ENCODE results near the gene DHX35. TPM values are rescaled to one million over a fixed set of nuclear protein-coding genes. Genes with fewer than 3 reads are reported as not detected.

DHX35 gene
- total and polyA plus RNA-seq, 2 of the 13 experiments (the other 11 are each of a cell fraction or from before 2014, with no cell fraction given) = 25.8 to 28.7 TPM

DNA sequence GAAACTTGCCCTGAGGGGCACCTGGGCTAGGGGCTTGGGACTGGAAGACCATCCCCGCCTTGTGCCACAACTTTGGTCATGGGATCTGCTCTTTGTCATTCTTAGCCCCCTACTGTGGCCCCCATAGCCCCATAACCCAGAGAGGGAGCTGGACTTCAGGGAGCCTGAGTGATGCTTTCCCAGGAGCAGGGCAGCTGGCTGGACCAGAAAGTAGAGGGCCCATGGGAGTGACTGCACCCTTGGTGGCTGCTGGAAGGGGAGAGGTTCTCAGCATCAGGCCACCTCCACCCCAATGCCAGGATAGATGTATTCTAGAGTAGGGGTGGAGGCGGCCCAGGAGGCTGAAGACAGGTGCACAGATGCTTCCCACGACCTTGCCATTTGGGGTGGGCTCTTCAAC is 41.7 kb upstream of the DHX35 start (continued):
- TF ChIP-seq, protein P1, sequence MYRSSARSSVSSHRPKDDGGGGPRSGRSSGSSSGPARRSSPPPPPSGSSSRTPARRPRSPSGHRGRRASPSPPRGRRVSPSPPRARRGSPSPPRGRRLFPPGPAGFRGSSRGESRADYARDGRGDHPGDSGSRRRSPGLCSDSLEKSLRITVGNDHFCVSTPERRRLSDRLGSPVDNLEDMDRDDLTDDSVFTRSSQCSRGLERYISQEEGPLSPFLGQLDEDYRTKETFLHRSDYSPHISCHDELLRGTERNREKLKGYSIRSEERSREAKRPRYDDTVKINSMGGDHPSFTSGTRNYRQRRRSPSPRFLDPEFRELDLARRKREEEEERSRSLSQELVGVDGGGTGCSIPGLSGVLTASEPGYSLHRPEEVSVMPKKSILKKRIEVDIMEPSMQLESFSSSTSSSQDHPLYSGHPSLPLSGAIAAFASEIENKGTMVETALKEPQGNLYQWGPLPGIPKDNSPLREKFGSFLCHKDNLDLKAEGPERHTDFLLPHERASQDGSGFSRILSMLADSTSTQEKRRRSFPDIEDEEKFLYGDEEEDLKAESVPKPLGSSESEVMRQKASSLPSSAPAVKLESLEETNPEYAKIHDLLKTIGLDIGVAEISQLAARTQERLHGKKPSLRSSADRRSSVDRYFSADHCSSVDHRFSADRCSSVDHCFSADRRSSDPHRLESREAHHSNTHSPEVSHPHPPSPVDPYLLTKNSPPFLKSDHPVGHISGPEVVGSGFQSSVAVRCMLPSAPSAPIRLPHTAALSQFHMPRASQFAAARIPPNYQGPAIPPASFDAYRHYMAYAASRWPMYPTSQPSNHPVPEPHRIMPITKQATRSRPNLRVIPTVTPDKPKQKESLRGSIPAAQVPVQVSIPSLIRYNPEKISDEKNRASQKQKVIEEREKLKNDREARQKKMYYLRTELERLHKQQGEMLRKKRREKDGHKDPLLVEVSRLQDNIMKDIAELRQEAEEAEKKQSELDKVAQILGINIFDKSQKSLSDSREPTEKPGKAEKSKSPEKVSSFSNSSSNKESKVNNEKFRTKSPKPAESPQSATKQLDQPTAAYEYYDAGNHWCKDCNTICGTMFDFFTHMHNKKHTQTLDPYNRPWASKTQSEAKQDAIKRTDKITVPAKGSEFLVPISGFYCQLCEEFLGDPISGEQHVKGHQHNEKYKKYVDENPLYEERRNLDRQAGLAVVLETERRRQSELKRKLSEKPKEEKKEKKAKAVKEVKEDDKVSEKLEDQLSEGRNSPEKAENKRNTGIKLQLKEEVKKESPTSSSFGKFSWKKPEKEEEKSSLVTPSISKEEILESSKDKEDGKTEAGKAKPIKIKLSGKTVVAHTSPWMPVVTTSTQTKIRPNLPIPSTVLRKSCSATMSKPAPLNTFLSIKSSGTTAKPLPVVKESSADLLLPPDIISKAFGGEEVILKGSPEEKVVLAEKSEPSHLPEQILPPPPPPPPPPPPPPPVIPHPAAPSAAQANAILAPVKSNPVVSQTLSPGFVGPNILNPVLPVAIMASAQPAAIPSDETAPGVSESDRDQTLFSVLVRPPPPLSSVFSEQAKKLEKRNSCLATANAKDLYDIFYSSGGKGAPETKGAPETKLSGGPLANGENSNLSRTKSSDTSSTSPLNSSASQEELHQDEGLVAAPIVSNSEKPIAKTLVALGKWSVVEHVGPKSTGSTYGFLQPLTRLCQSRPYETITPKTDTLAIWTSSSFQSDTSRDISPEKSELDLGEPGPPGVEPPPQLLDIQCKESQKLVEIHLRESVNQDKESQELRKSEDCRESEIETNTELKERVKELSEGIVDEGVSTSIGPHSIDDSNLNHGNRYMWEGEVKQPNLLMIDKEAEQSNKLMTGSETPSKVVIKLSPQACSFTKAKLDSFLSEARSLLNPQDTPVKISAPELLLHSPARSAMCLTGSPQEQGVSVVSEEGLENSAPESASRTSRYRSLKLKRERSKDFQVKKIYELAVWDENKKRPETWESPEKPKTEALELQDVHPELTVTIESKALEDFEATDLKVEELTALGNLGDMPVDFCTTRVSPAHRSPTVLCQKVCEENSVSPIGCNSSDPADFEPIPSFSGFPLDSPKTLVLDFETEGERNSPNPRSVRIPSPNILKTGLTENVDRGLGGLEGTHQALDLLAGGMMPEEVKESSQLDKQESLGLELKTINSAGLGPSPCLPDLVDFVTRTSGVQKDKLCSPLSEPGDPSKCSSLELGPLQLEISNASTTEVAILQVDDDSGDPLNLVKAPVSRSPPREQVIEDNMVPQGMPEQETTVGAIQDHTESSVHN (CRISPR knock-in tag; IDR thresholded peaks at IDR 0.05) = no peak
- TF ChIP-seq JUND (CRISPR knock-in tag; IDR thresholded peaks at IDR 0.05) = no peak
- TF ChIP-seq, protein P2, sequence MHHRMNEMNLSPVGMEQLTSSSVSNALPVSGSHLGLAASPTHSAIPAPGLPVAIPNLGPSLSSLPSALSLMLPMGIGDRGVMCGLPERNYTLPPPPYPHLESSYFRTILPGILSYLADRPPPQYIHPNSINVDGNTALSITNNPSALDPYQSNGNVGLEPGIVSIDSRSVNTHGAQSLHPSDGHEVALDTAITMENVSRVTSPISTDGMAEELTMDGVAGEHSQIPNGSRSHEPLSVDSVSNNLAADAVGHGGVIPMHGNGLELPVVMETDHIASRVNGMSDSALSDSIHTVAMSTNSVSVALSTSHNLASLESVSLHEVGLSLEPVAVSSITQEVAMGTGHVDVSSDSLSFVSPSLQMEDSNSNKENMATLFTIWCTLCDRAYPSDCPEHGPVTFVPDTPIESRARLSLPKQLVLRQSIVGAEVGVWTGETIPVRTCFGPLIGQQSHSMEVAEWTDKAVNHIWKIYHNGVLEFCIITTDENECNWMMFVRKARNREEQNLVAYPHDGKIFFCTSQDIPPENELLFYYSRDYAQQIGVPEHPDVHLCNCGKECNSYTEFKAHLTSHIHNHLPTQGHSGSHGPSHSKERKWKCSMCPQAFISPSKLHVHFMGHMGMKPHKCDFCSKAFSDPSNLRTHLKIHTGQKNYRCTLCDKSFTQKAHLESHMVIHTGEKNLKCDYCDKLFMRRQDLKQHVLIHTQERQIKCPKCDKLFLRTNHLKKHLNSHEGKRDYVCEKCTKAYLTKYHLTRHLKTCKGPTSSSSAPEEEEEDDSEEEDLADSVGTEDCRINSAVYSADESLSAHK (CRISPR knock-in tag; IDR thresholded peaks at IDR 0.05; ENCODE audit: borderline replicate concordance) = no peak
- TF ChIP-seq, protein P3, sequence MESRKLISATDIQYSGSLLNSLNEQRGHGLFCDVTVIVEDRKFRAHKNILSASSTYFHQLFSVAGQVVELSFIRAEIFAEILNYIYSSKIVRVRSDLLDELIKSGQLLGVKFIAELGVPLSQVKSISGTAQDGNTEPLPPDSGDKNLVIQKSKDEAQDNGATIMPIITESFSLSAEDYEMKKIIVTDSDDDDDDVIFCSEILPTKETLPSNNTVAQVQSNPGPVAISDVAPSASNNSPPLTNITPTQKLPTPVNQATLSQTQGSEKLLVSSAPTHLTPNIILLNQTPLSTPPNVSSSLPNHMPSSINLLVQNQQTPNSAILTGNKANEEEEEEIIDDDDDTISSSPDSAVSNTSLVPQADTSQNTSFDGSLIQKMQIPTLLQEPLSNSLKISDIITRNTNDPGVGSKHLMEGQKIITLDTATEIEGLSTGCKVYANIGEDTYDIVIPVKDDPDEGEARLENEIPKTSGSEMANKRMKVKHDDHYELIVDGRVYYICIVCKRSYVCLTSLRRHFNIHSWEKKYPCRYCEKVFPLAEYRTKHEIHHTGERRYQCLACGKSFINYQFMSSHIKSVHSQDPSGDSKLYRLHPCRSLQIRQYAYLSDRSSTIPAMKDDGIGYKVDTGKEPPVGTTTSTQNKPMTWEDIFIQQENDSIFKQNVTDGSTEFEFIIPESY (CRISPR knock-in tag; IDR thresholded peaks at IDR 0.05) = no peak
- no peak for TF ChIP-seq RFXANK (CRISPR knock-in tag; IDR thresholded peaks at IDR 0.05)
- no peak for TF ChIP-seq MED1 (CRISPR knock-in tag; IDR thresholded peaks at IDR 0.05)
- no peak for TF ChIP-seq EHMT2 (IDR thresholded peaks at IDR 0.05; ENCODE audit: borderline replicate concordance, low read depth, low read length)
- TF ChIP-seq MYNN (CRISPR knock-in tag; IDR thresholded peaks at IDR 0.05; ENCODE audit: low read depth) = no peak
- TF ChIP-seq CHD2 (IDR thresholded peaks at IDR 0.05; ENCODE audit: low read depth, low read length) = no peak
- no peak for TF ChIP-seq ZNF234 (CRISPR knock-in tag; conservative IDR thresholded peaks at IDR 0.05)
- TF ChIP-seq GABPB1 (CRISPR knock-in tag; IDR thresholded peaks at IDR 0.05) = no peak
- TF ChIP-seq, protein P4, sequence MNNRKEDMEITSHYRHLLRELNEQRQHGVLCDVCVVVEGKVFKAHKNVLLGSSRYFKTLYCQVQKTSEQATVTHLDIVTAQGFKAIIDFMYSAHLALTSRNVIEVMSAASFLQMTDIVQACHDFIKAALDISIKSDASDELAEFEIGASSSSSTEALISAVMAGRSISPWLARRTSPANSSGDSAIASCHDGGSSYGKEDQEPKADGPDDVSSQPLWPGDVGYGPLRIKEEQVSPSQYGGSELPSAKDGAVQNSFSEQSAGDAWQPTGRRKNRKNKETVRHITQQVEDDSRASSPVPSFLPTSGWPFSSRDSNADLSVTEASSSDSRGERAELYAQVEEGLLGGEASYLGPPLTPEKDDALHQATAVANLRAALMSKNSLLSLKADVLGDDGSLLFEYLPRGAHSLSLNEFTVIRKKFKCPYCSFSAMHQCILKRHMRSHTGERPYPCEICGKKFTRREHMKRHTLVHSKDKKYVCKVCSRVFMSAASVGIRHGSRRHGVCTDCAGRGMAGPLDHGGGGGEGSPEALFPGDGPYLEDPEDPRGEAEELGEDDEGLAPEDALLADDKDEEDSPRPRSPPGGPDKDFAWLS (CRISPR knock-in tag; IDR thresholded peaks at IDR 0.05; ENCODE audit: borderline replicate concordance) = no peak
- TF ChIP-seq, protein P5, sequence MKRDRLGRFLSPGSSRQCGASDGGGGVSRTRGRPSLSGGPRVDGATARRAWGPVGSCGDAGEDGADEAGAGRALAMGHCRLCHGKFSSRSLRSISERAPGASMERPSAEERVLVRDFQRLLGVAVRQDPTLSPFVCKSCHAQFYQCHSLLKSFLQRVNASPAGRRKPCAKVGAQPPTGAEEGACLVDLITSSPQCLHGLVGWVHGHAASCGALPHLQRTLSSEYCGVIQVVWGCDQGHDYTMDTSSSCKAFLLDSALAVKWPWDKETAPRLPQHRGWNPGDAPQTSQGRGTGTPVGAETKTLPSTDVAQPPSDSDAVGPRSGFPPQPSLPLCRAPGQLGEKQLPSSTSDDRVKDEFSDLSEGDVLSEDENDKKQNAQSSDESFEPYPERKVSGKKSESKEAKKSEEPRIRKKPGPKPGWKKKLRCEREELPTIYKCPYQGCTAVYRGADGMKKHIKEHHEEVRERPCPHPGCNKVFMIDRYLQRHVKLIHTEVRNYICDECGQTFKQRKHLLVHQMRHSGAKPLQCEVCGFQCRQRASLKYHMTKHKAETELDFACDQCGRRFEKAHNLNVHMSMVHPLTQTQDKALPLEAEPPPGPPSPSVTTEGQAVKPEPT (CRISPR knock-in tag; IDR thresholded peaks at IDR 0.05; ENCODE audit: low read depth) = no peak

Data from HepG2 (cell line).